MCF 10A (cell line): Measurements from ENCODE around the gene ZDHHC11. TPM values are rescaled to one million over a fixed set of nuclear protein-coding genes. Genes with fewer than 3 reads are reported as not detected.

Experiments used
- BruUV-seq: library from RNA; stranded (reverse); fragments of 400-500 nt; replicated peaks from 2 replicates; lab custom pipeline; 2021; lab: Mats Ljungman, UMichigan
- CTCF ChIA-PET: fragments of 300-600 bp; sonication (Branson Sonifier 250); formaldehyde crosslinking; extraction: SDS; loops from one replicate; lab custom pipeline; 2021; ENCODE audit warnings: antibody characterized with exemption, inconsistent platforms; lab: Yijun Ruan, JAX
- POLR2A ChIA-PET: fragments of 300-600, 350-650 bp; sonication (Branson Sonifier 250); formaldehyde crosslinking; extraction: SDS; loops from one replicate; lab custom pipeline; 2020; ENCODE audit warnings: antibody characterized with exemption, inconsistent platforms; lab: Yijun Ruan, JAX
- DNase-seq: peaks from one replicate; pipeline ENCODE4 v3.0.0-alpha.2; 2018; ENCODE audit not compliant: unreplicated experiment
- H3K27ac Mint-ChIP-seq: one replicate; pipeline ENCODE4 v1.8.0; 2022; ENCODE audit warnings: mild to moderate bottlenecking, low read depth, mixed read lengths; ENCODE audit not compliant: unreplicated experiment
- H3K27me3 Mint-ChIP-seq: one replicate; pipeline ENCODE4 v1.8.0; 2022; ENCODE audit warnings: mixed read lengths; ENCODE audit not compliant: insufficient read depth, unreplicated experiment
- H3K36me3 Mint-ChIP-seq: one replicate; pipeline ENCODE4 v1.8.0; 2022; ENCODE audit warnings: mild to moderate bottlenecking, moderate library complexity, mixed read lengths; ENCODE audit not compliant: insufficient read depth, unreplicated experiment
- H3K4me1 Mint-ChIP-seq: one replicate; pipeline ENCODE4 v1.8.0; 2022; ENCODE audit warnings: mixed read lengths; ENCODE audit not compliant: insufficient read depth, unreplicated experiment
- H3K4me3 Mint-ChIP-seq: one replicate; pipeline ENCODE4 v1.8.0; 2022; ENCODE audit warnings: mild to moderate bottlenecking, moderate library complexity, mixed read lengths; ENCODE audit not compliant: unreplicated experiment
- H3K9me3 Mint-ChIP-seq: one replicate; pipeline ENCODE4 v1.8.0; 2022; ENCODE audit warnings: mixed read lengths; ENCODE audit not compliant: unreplicated experiment
- CTCF ChIP-seq: fragments of 200-600 bp; IDR thresholded peaks from one replicate; pipeline ENCODE4 v1.8.0; 2022; ENCODE audit warnings: antibody characterized with exemption, mild to moderate bottlenecking; ENCODE audit not compliant: unreplicated experiment
- intact Hi-C: fragments of 100-400 bp; cut with micrococcal nuclease; formaldehyde crosslinking; loops from 2 replicates; pipeline ENCODE4 v1.14.1; 2022
- total RNA-seq: library from RNA; stranded (reverse); gene quantifications from 2 replicates; pipeline ENCODE4 v1.2.3, GENCODE V29; 2022

Gene ZDHHC11
- total RNA-seq, 1 experiment from 2014 or later: 2.0 TPM

GRCh38 chr5:865771-866170 lies 15.0 kb upstream of the ZDHHC11 start:
- H3K36me3 Mint-ChIP-seq: peaks cover 66% of the 10 kb centered on the region
- CTCF ChIA-PET: no interaction called here
- no peaks in the 10 kb centered on the region for H3K27me3 Mint-ChIP-seq
- BruUV-seq: no TSS peak
- H3K4me1 Mint-ChIP-seq: no peaks in the 10 kb centered on the region
- no peak for TF ChIP-seq CTCF
- POLR2A ChIA-PET: no interaction called here
- no peak for DNase-seq
- no peak overlapping the region for H3K27ac Mint-ChIP-seq
- H3K9me3 Mint-ChIP-seq: no peaks in the 10 kb centered on the region
- intact Hi-C loops: no loop called here
- H3K4me3 Mint-ChIP-seq: no peak overlapping the region

- no peaks in the 10 kb centered on the region for H3K4me1 Mint-ChIP-seq
- no peaks in the 10 kb centered on the region for H3K9me3 Mint-ChIP-seq
- no peak for DNase-seq
- BruUV-seq: no TSS peak
- ChIA-PET CTCF (no interaction called here), POLR2A (no interaction called here)
- no peaks in the 10 kb centered on the region for H3K27me3 Mint-ChIP-seq
- TF ChIP-seq CTCF: no peak
- no peak overlapping the region for H3K27ac Mint-ChIP-seq
- peaks cover 60% of the 10 kb centered on the region for H3K36me3 Mint-ChIP-seq
- intact Hi-C loops: no loop called here
- no peak overlapping the region for H3K4me3 Mint-ChIP-seq
Observed at GRCh38 chr5:865168-865521, 14.4 kb upstream of the ZDHHC11 start.

- no peak for TF ChIP-seq CTCF
- intact Hi-C loops: no loop called here
- Mint-ChIP-seq H3K36me3 (peaks cover 55% of the 10 kb centered on the region), H3K27ac (no peak overlapping the region), H3K27me3 (no peaks in the 10 kb centered on the region), H3K4me1 (no peaks in the 10 kb centered on the region), H3K4me3 (no peak overlapping the region), H3K9me3 (no peaks in the 10 kb centered on the region)
- no TSS peak for BruUV-seq
- ChIA-PET POLR2A (no interaction called here), CTCF (no interaction called here)
- DNase-seq: no peak
Observed at GRCh38 chr5:864492-865167, 13.8 kb upstream of the ZDHHC11 start.

- Mint-ChIP-seq H3K36me3 (peaks cover 45% of the 10 kb centered on the region), H3K4me1 (no peaks in the 10 kb centered on the region), H3K9me3 (no peaks in the 10 kb centered on the region), H3K27ac (no peak overlapping the region), H3K4me3 (no peak overlapping the region), H3K27me3 (no peaks in the 10 kb centered on the region)
- ChIA-PET POLR2A (no interaction called here), CTCF (no interaction called here)
- intact Hi-C loops: no loop called here
- no TSS peak for BruUV-seq
- no peak for DNase-seq
- TF ChIP-seq CTCF: no peak
Observed at GRCh38 chr5:863244-863805, 12.5 kb upstream of the ZDHHC11 start.
